CD4-positive, alpha-beta T cell treated with Interleukin-4 for 4 hours (primary cell): ENCODE measurements around the gene DSCAML1.
A peak's percentile ranks its signal among the peaks of the same experiment; 100 is the strongest.
"Not testable (repeated sequence)": the region's sequence is repeated elsewhere in the genome, so short reads cannot be mapped to it uniquely, and the experiment has no call there.

ENCODE experiments used
- DNase-seq: peaks from one replicate; pipeline ENCODE4 v3.0.0-alpha.2; 2020

Gene DSCAML1

GRCh38 chr11:117818041-117818873 lies 21.2 kb upstream of the DSCAML1 start:
- peak; percentile 69 for DNase-seq

GRCh38 chr11:117817368-117818040 lies 20.5 kb upstream of the DSCAML1 start:
- peak; percentile 86 for DNase-seq

DNA sequence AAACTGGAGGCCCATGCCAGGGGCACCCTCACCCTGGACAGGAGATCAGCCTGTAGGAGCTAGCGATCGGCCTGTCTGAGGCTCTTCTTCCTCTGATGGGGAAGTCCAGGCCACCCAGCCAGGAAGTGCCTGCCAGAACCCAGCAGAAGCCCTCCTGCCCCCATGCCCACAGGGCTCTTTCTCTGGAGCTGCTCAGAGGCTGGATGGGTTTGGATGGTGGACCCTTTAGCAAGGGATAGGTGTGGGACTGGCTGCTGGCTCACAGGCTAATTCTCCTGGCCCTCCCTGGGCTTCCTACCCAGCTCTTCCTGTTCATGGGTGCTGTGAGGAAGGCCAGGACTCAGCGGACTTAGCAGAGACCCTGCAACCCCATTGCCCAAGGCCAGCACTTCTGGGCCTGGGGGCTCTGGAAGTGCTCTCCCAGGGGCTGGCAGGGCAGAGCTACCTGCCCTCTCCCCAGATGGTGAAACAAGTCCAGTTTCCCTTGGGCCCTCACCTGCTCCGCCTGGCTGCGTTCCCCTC lies 19.9 kb upstream of the DSCAML1 start:
- DNase-seq = no peak

GRCh38 chr11:117816151-117816741 lies 19.2 kb upstream of the DSCAML1 start:
- no peak for DNase-seq

DNA sequence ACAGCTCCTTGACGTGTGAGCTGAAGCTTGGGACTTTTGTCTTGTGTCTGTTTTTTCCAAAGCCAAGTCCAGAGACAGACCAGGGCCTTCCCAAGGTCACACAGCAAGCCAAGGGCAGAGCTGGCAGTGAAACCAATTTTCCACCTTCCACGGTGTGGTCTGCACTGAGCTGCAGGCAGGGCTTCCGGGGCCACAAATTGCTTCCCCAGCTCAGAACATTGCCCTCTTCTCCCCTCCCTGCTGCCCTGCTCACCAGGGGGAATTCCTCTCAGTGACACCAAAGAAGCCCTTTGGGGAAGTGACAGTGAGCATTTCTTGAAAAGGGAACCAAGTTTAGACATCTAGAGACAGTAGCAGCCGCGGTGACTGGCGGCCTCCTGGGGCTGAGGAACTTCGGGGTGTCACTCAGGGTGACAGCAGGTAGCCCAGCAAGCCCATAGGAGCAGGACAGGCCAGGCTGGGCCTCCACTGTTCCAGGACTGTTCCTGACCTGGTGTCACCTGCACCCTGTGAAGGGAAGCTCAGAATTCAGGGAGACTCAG lies 18.3 kb upstream of the DSCAML1 start:
- DNase-seq = peak; percentile 88

DNA sequence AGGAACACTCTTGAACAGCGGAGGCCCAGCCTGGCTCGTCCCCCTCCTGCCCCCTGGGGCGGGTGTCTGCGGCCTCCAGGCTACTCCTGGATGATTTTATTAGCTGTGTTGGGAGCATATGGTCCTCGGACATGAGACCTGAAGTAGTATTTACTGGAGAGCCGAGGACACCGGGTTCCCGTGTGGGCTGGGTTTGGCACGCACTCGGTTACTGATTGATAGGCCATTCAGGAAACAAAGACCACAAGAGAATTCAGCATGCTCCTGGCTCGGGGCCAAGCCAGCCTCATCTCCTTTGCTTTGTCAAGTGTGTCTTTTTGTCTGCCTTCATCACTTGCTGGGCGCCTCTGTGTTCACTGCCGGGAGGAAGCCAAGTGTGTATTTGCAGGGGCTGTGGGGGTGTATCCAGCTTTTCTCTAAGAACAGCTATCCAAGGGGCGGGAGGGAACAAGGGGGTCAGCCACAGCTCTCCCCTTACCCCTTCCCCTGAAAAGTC lies 17.8 kb upstream of the DSCAML1 start:
- peak; percentile 86 for DNase-seq

- DNase-seq = no peak
Measured at GRCh38 chr11:117814204-117814765, 17.3 kb upstream of the DSCAML1 start.

- DNase-seq = not testable (repeated sequence)
Measured at GRCh38 chr11:117810056-117810451, 13.0 kb upstream of the DSCAML1 start.

- peak; percentile 39 for DNase-seq
Measured at GRCh38 chr11:117809236-117810055, 12.4 kb upstream of the DSCAML1 start.

GRCh38 chr11:117808784-117809183 lies 11.8 kb upstream of the DSCAML1 start:
- DNase-seq = no peak

DNA sequence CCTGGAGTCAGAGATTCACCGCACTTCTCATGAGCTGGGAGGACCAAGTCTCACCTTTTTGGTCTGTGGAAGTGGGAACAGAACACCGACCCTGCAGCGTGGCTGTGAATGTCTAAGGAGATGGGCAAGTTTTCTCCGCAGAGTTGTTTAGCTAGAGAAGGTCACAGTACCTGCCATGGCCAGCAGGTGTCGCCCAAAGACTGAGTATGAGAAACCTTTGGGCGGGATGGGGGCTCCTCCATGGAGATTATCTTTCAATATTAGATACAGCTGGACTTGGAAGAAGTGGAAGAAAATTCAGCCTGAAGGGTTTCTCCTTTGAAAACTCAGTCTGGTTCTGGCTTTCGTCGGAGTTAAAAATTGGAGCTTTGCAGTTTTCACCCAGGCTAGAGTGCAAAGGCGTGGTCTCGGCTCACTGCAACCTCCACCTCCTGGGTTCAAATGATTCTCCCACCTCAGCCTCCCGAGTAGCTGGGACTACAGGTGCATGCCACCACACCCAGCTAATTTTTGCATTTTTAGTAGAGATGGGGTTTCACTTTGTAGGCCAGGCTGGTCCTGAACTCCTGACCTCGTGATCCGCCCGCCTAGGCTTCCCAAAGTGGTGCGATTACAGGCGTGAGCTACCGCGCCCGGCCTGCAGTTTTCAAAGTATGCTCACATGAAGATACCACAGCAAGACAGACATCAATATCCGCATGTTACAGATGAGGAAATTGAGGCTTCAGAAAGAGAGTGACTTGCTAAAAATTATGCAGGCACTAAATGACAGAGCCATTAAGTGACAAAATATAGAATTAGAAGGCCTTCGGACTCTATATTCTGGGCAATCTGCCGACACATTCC lies 10.7 kb upstream of the DSCAML1 start:
- peak; percentile 71 for DNase-seq

DNA sequence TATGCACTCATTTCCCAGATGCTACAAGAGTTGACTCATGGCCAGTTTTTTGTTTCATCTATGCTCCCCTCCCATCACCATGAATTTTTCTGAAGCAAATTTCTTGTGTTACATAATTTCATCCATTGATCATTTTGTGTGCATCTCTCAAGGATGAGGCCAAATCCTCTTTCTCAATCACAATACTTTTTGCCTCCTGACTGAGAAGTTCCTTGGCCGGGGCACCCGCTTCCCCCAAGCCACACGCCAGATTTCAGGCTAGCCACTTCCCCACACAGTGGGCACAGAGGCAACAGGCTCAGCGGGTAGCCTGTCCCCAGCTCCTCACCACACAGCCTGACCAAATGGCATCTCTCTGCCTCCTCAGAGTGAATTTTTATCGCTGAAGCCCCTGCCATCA lies 9.8 kb upstream of the DSCAML1 start:
- DNase-seq = no peak

DNA sequence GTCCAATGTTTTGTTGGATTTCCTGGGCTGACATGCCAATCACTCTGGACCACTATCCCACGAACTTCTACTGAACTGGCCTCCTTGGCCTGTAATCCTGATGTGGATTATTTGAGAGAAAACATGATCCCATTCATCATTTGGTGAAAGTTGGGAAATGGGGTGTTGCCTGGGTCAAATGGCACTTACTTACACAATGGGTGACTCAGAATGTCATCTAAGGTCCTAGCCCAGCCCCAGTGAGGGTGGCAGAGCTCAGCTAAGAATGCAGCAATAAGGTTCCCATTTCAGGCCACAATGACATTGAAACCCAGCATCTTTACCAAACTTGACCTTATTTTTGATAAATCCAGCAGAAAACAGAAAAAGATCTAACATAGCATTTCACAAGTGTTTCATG lies 8.0 kb upstream of the DSCAML1 start:
- no peak for DNase-seq

GRCh38 chr11:117803896-117804295 lies 6.9 kb upstream of the DSCAML1 start:
- DNase-seq = no peak

GRCh38 chr11:117799634-117800033 lies 2.6 kb upstream of the DSCAML1 start:
- no peak for DNase-seq

DNA sequence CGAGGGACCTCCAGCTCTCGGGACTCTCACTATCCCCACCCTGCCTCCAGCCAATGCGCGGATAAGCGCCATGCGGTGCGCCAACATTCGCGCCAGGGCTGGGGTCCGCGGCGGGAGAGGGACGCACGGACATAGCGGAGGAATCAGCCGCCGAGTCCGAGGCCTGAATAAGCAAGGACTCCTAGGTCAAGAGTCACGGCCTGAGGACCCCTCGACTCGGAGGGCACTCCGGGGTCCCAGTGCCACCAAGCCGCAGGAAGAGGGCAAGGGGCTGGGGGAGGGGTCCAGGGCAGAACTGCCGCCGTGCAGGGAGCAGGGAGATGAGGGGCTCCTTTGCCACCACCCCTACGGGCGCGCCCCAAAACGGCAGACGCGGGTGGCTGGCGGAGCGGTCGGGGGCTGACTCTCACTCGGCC lies 552 bp downstream of the DSCAML1 start:
- no peak for DNase-seq

DNA sequence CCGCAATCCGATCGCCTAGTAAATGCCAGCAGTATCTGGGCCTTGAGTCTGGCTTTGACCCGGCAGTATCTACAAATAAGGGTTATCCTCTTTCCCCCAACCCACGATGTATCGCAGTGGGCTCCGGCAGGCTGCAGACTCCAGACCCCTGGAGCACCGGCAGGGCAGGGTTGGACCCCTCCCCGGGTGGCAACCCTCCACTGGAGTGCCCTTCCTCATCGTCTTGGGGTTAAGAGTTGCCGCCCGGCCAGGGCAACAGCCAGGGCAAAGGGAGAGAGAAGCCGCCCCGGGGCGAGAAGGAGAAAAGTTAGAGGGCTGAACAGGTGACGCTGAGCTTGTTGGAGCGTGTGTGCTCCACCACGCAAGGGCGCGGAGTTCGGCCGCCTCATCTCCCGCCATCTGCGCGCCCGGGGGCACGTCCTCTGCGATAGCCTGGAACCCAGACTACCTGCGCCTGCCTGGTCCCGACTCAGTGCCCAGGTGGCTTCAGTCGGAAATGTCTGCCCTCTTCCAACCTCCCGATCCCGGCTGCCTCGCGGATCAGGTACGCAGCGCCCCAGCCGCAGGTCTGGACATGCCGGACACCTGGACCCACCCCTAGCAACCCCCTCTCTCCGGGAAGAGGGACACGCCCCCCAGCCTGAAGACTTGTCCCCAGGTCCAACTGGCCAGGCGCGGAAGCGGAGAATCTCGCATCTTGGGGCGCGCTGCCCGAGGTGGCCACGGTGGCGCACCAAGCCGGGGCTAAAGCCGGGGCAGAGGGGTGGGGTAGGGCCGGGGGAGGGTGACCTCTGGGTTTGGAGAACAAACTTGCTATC lies 1.2 kb downstream of the DSCAML1 start:
- DNase-seq = no peak

- no peak for DNase-seq
Measured at GRCh38 chr11:117794772-117795629, 2.0 kb downstream of the DSCAML1 start.

DNA sequence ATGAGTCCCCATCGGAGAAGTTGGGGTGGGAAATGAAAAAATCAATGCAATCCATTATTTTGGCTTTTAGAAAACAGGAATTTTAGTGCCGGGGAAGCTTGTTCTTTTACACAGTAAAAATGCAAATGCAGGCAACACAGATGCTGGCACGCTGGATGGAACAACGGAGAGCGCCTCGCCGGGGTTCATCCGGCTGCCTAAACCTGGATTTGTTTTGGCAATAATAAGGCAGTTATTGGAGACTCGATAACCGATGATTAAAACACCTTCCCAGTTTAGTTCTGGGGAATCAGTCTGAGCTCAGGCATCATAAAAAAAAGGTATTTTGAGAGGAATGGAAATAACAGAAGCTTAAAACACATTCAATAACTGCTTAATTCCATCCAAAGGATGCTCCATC lies 2.9 kb downstream of the DSCAML1 start:
- no peak for DNase-seq
